ENCODE measurements around the gene HDAC11.

DNA sequence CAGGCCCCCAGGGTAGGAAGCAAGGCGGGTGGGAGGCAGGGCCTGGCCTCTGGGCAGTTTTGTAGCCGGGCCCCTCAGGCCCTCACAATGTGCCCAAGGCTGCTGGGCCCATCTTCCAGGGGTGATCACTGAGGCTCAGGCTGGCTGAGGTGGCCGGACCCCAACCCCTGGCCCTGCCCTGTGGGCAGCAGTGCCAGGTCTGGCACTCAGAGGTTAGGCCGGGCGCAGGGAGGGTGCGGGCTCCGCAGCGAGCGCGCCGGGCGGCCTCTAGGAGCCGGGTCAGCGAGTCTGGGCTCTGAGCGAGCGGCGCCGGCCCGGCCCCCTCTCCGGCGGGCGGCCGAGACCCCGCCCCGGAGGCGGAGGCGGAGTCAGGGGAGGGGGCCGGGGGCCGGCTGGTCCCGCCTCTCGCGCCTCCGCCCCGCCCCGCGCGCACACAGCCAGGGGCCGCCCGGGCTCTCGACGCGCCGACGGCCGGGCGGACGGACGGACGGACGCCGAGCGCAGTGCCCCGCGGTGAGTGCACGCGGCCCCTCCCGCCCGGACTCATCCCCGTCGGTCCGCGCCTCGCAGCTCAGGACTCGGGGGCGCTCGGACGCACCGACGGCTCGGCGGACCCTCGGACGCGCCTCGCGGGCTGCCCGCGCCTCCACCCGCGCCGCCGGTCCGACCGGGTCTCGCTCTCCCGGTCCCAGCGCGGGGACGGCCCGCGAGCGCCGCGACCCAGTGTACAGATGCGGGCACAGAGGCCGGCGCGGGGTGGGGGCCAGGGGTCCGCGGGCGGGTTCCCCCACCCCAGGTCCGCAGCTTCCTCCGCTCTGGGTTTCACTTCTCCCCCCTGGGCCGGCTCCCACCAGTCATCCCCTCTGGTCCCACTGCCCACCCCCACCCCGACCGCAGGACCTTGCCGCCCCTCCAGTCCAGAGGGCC, 68.9 kb downstream of the HDAC11 start, which contains the start of gene FBLN2:
- TF ChIP-seq, protein P1, sequence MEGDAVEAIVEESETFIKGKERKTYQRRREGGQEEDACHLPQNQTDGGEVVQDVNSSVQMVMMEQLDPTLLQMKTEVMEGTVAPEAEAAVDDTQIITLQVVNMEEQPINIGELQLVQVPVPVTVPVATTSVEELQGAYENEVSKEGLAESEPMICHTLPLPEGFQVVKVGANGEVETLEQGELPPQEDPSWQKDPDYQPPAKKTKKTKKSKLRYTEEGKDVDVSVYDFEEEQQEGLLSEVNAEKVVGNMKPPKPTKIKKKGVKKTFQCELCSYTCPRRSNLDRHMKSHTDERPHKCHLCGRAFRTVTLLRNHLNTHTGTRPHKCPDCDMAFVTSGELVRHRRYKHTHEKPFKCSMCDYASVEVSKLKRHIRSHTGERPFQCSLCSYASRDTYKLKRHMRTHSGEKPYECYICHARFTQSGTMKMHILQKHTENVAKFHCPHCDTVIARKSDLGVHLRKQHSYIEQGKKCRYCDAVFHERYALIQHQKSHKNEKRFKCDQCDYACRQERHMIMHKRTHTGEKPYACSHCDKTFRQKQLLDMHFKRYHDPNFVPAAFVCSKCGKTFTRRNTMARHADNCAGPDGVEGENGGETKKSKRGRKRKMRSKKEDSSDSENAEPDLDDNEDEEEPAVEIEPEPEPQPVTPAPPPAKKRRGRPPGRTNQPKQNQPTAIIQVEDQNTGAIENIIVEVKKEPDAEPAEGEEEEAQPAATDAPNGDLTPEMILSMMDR (IDR thresholded peaks at IDR 0.05) = no peak
- no peak for TF ChIP-seq POLR2A (IDR thresholded peaks at IDR 0.05)
